ENCODE measurements around the gene MED27.

- TF ChIP-seq CTCF (conservative IDR thresholded peaks at IDR 0.05 in 1 of 2, IDR thresholded peaks at IDR 0.05 in 1 of 2; ENCODE audit: low read depth in 1 of 2, low read length in 2 of 2) (no peak), EZH2 (IDR thresholded peaks at IDR 0.05; ENCODE audit: low read length, missing control alignments) (no peak)
These were observed 145.0 kb downstream of the MED27 start for GRCh38 chr9:131934673-131935072.
